H1 (cell line): ENCODE measurements around the gene CTSA. TPM values are rescaled to one million over a fixed set of nuclear protein-coding genes. Genes with fewer than 3 reads are reported as not detected.

Experiments
- CHD1 ChIP-seq: IDR thresholded peaks from 2 replicates; pipeline ENCODE4 v1.6.1; 2012; ENCODE audit warnings: low read depth, low read length, improper control_type of control experiment
- CHD2 ChIP-seq: IDR thresholded peaks from 2 replicates; pipeline ENCODE4 v1.6.1; 2012; ENCODE audit warnings: low read length, improper control_type of control experiment
- MAX ChIP-seq: IDR thresholded peaks from 2 replicates; pipeline ENCODE4 v1.6.1; 2012; ENCODE audit warnings: inconsistent platforms
- NANOG ChIP-seq: IDR thresholded peaks from 2 replicates; pipeline ENCODE4 v1.6.1; 2011; ENCODE audit warnings: low read length, low read depth, mild to moderate bottlenecking, inconsistent platforms; ENCODE audit not compliant: insufficient read depth, poor library complexity, severe bottlenecking
- POLR2AphosphoS5 ChIP-seq: IDR thresholded peaks from 2 replicates; pipeline ENCODE4 v1.6.1; 2011; ENCODE audit warnings: low read depth, low read length
- RAD21 ChIP-seq, 2 experiments: IDR thresholded peaks in 1 of 2; conservative IDR thresholded peaks in 1 of 2; 2 replicates each; pipeline ENCODE4 v1.6.1; 2011; ENCODE audit warnings: low read depth in 2 of 2, low read length in 2 of 2, improper control_type of control experiment in 1 of 2, inconsistent platforms in 1 of 2, mild to moderate bottlenecking in 1 of 2, moderate library complexity in 1 of 2
- RXRA ChIP-seq: IDR thresholded peaks from 2 replicates; pipeline ENCODE4 v1.6.1; 2011; ENCODE audit warnings: low read depth, mild to moderate bottlenecking, low read length, moderate library complexity; ENCODE audit not compliant: insufficient read depth
- SP1 ChIP-seq: IDR thresholded peaks from 2 replicates; pipeline ENCODE4 v1.6.1; 2011; ENCODE audit warnings: low read depth, low read length
- TAF1 ChIP-seq: IDR thresholded peaks from 2 replicates; pipeline ENCODE4 v1.6.1; 2011; ENCODE audit warnings: mild to moderate bottlenecking, low read depth, low read length
- TBP ChIP-seq: IDR thresholded peaks from 2 replicates; pipeline ENCODE4 v1.6.1; 2011; ENCODE audit warnings: low read depth, low read length, improper control_type of control experiment
- polyA plus RNA-seq, 7 experiments: library from polyadenylated mRNA; depleted of rRNA in 3 of 7; stranded (reverse) in 5 of 7; unstranded in 2 of 7; fragments of >200 nt in 5 of 7; fragments of 200-250 nt in 2 of 7; gene quantifications; 1 replicate in 5 of 7; 2 replicates in 1 of 7; 4 replicates in 1 of 7; pipeline versions ENCODE4 v1.2.1 to v1.2.3, GENCODE V29; 2011 to 2013; ENCODE audit warnings: missing spikeins in 2 of 7, mixed read lengths in 2 of 7
- total RNA-seq: library from RNA; stranded (reverse); fragmentation: NEBNext Ultra II Directional; extraction: Animal tissue kit (Norgen Biotek cat#: 25700); gene quantifications from 2 replicates; pipeline ENCODE4 v1.2.1, GENCODE V29; 2021
- TF ChIP-seq, protein P1 (sequence below), 3 experiments: IDR thresholded peaks; 1 replicate in 2 of 3; 2 replicates in 1 of 3; pipeline versions ENCODE4 v1.5.1 to v1.6.1; 2011; ENCODE audit warnings: low read length in 3 of 3, mild to moderate bottlenecking in 3 of 3, inconsistent platforms in 2 of 3, low read depth in 1 of 3, moderate library complexity in 1 of 3; ENCODE audit not compliant: insufficient read depth in 1 of 3; ENCODE audit errors: control extremely low read depth in 1 of 3
- TF ChIP-seq, protein P2 (sequence below): IDR thresholded peaks from 2 replicates; pipeline ENCODE4 v1.6.1; 2011; ENCODE audit warnings: low read length, improper control_type of control experiment

The CTSA gene
- total and polyA plus RNA-seq, 2 of the 8 experiments (the other 6 are each of a cell fraction or from before 2014, with no cell fraction given) = 49.7 to 74.0 TPM

- TF ChIP-seq, protein P1, sequence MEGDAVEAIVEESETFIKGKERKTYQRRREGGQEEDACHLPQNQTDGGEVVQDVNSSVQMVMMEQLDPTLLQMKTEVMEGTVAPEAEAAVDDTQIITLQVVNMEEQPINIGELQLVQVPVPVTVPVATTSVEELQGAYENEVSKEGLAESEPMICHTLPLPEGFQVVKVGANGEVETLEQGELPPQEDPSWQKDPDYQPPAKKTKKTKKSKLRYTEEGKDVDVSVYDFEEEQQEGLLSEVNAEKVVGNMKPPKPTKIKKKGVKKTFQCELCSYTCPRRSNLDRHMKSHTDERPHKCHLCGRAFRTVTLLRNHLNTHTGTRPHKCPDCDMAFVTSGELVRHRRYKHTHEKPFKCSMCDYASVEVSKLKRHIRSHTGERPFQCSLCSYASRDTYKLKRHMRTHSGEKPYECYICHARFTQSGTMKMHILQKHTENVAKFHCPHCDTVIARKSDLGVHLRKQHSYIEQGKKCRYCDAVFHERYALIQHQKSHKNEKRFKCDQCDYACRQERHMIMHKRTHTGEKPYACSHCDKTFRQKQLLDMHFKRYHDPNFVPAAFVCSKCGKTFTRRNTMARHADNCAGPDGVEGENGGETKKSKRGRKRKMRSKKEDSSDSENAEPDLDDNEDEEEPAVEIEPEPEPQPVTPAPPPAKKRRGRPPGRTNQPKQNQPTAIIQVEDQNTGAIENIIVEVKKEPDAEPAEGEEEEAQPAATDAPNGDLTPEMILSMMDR (IDR thresholded peaks at IDR 0.05; ENCODE audit: control extremely low read depth in 1 of 3, insufficient read depth in 1 of 3, low read depth in 1 of 3, low read length in 3 of 3) = peak in 2 of 3 experiments; percentile 27 to 47; a peak in 3 of 4 replicates
- peak; percentile 48 for TF ChIP-seq NANOG
- TF ChIP-seq POLR2AphosphoS5 = peak; percentile 85
- no peak for TF ChIP-seq CHD2
- TF ChIP-seq MAX = peak; percentile 33; the same call in 1 of the 2 replicates
- TF ChIP-seq TBP = peak; percentile 39; the same call in 1 of the 2 replicates
- TF ChIP-seq CHD1 = no peak
- peak; percentile 23; the same call in 1 of the 2 replicates for TF ChIP-seq SP1
- TF ChIP-seq, protein P2, sequence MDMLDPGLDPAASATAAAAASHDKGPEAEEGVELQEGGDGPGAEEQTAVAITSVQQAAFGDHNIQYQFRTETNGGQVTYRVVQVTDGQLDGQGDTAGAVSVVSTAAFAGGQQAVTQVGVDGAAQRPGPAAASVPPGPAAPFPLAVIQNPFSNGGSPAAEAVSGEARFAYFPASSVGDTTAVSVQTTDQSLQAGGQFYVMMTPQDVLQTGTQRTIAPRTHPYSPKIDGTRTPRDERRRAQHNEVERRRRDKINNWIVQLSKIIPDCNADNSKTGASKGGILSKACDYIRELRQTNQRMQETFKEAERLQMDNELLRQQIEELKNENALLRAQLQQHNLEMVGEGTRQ = 0 out of 2 replicates have a peak, but pooled peaks have one; percentile 4
- TF ChIP-seq TAF1 = peak; percentile 71
- no peak for TF ChIP-seq RXRA
- TF ChIP-seq RAD21 (IDR thresholded peaks at IDR 0.05 in 1 of 2, conservative IDR thresholded peaks at IDR 0.05 in 1 of 2; ENCODE audit: low read depth in 2 of 2, low read length in 2 of 2) = peak; percentile 17 to 49; a peak in 2 of 4 replicates
- TF ChIP-seq, all 59 proteins: peak for 13
These were observed 42.3 kb downstream of the CTSA start (continued) for GRCh38 chr20:45933266-45934045.
